ENCODE results near the gene PIK3C2G. TPM values are rescaled to one million over a fixed set of nuclear protein-coding genes. Genes with fewer than 3 reads are reported as not detected.

Gene PIK3C2G
- total RNA-seq, 1 donor from 2014 or later: 26.0 TPM

DNA sequence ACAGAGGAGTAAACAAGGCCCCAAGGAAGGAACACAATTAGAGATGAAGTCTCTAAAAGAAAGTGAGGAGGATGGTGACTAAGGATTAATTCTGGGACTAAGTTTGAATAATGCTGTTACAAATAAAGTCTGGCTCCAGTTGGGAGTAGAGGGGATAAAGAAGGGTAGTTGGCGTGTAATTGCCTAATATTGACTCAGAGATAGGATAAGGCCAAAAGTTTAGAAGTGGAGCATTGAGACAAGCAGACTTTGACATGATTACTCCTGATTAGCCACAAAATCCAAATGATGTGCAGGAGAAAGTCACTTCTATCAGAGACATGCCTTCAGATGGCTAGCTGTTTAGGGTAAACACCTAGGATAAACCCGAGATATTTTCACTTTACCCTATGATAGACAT lies 368.1 kb downstream of the PIK3C2G start:
- Mint-ChIP-seq H3K4me3 (ENCODE audit: low read depth) (no peak overlapping the region), H3K27me3 (no peaks in the 10 kb centered on the region), H3K4me1 (ENCODE audit: low read depth) (peaks cover 5% of the 10 kb centered on the region), H3K36me3 (ENCODE audit: insufficient read depth) (peaks cover 11% of the 10 kb centered on the region), H3K27ac (no peak overlapping the region), H3K9me3 (ENCODE audit: low read depth) (peaks cover 24% of the 10 kb centered on the region)
- DNase-seq (ENCODE audit: low spot score, unreplicated experiment): no peak
- TF ChIP-seq, protein P1, sequence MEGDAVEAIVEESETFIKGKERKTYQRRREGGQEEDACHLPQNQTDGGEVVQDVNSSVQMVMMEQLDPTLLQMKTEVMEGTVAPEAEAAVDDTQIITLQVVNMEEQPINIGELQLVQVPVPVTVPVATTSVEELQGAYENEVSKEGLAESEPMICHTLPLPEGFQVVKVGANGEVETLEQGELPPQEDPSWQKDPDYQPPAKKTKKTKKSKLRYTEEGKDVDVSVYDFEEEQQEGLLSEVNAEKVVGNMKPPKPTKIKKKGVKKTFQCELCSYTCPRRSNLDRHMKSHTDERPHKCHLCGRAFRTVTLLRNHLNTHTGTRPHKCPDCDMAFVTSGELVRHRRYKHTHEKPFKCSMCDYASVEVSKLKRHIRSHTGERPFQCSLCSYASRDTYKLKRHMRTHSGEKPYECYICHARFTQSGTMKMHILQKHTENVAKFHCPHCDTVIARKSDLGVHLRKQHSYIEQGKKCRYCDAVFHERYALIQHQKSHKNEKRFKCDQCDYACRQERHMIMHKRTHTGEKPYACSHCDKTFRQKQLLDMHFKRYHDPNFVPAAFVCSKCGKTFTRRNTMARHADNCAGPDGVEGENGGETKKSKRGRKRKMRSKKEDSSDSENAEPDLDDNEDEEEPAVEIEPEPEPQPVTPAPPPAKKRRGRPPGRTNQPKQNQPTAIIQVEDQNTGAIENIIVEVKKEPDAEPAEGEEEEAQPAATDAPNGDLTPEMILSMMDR (IDR thresholded peaks at IDR 0.05; ENCODE audit: unreplicated experiment): no peak

DNA sequence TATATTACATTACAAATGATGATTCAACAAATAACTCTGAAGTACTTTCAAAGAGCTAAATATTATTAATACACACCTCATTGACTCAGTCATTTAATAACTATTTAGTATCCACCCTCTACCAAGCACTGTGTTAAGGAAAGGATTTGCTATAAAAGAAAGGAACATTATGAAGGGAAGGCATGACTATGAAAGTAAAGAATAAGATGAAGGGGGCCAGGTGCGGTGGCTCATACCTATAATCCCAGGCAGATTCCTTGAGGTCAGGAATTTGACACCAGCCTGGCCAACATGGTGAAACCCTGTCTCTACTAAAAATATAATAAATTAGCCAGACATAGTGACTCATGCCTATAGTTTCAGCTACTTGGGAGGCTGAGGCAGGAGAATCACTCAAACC lies 368.6 kb downstream of the PIK3C2G start:
- TF ChIP-seq, protein P1 (IDR thresholded peaks at IDR 0.05; ENCODE audit: unreplicated experiment): no peak
- no peak overlapping the region for H3K27ac Mint-ChIP-seq
- no peak overlapping the region for H3K4me3 Mint-ChIP-seq (ENCODE audit: low read depth)
- H3K4me1 Mint-ChIP-seq (ENCODE audit: low read depth): peaks cover 5% of the 10 kb centered on the region
- H3K27me3 Mint-ChIP-seq: no peaks in the 10 kb centered on the region
- peaks cover 22% of the 10 kb centered on the region for H3K9me3 Mint-ChIP-seq (ENCODE audit: low read depth)
- peaks cover 11% of the 10 kb centered on the region for H3K36me3 Mint-ChIP-seq (ENCODE audit: insufficient read depth)
- DNase-seq (ENCODE audit: low spot score, unreplicated experiment): no peak

DNA sequence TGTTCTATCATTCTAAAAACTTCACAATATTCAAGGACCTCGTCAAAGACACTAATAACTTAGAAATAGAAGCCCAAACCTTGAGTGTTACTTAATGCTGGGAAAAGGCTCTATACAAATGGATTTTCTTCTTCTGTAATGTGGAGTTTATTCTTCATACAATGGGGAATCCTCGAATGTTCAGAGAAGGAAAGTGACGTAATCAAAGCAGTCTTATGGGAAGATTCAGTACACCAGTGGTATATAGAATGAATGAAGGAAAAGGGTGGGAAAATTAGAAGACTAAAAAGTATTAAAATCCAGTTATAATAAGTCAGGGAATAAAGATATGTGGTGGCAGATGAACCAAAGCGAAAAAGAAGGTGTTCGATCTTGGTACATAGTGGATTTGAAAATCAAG lies 370.0 kb downstream of the PIK3C2G start:
- TF ChIP-seq, protein P1 (IDR thresholded peaks at IDR 0.05; ENCODE audit: unreplicated experiment): no peak
- Mint-ChIP-seq H3K9me3 (ENCODE audit: low read depth) (peaks cover 14% of the 10 kb centered on the region), H3K27me3 (no peaks in the 10 kb centered on the region), H3K4me3 (ENCODE audit: low read depth) (no peak overlapping the region), H3K4me1 (ENCODE audit: low read depth) (peaks cover 5% of the 10 kb centered on the region), H3K36me3 (ENCODE audit: insufficient read depth) (peaks cover 9% of the 10 kb centered on the region), H3K27ac (no peak overlapping the region)
- DNase-seq (ENCODE audit: low spot score, unreplicated experiment): no peak

DNA sequence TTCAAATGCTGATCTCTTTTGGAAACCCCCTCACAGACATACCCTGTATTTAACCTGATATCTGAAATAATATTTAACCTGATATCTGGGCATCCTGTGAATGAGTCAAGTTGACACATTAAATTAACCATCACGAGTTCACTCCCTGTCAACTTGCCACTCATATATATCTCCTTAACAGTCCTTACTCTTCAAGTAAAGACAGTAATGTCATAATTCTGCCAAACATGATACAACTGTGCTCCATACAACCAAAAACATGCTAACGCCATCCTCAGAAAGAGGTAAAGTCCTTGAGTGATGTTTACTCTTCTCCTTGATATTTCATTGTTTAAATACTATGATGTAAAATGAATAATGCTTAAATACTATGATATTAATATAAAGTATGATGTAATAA lies 371.5 kb downstream of the PIK3C2G start:
- DNase-seq (ENCODE audit: low spot score, unreplicated experiment): no peak
- H3K4me1 Mint-ChIP-seq (ENCODE audit: low read depth): peaks cover 5% of the 10 kb centered on the region
- H3K9me3 Mint-ChIP-seq (ENCODE audit: low read depth): peaks cover 4% of the 10 kb centered on the region
- H3K36me3 Mint-ChIP-seq (ENCODE audit: insufficient read depth): peaks cover 3% of the 10 kb centered on the region
- TF ChIP-seq, protein P1 (IDR thresholded peaks at IDR 0.05; ENCODE audit: unreplicated experiment): no peak
- no peak overlapping the region for H3K4me3 Mint-ChIP-seq (ENCODE audit: low read depth)
- no peak overlapping the region for H3K27ac Mint-ChIP-seq
- H3K27me3 Mint-ChIP-seq: no peaks in the 10 kb centered on the region

DNA sequence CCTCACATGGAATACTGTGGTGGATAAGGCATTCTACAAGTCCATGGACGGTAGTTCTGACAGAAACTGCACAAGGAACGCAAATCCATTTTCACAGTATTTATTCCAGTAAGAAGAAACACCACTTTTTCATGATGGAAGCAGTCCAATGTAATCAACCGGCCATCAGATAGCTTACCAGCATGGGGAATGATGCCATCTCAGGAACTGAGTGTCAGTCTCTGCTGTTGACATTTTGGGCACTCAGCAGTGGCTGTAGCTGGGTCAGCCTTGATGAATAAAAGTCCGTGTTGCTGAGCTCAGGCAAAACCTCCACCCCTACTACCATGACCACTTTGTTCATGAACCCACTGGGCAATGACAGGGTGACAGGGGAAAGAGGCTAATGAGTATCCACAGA lies 373.1 kb downstream of the PIK3C2G start:
- no peaks in the 10 kb centered on the region for H3K27me3 Mint-ChIP-seq

More for the DNA sequence above, 373.1 kb downstream of the PIK3C2G start:
- H3K36me3 Mint-ChIP-seq (ENCODE audit: insufficient read depth): peaks cover 3% of the 10 kb centered on the region
- peaks cover 1% of the 10 kb centered on the region for H3K4me1 Mint-ChIP-seq (ENCODE audit: low read depth)
- peaks cover 4% of the 10 kb centered on the region for H3K9me3 Mint-ChIP-seq (ENCODE audit: low read depth)
- no peak overlapping the region for H3K27ac Mint-ChIP-seq
- TF ChIP-seq, protein P1 (IDR thresholded peaks at IDR 0.05; ENCODE audit: unreplicated experiment): no peak
- H3K4me3 Mint-ChIP-seq (ENCODE audit: low read depth): no peak overlapping the region
- no peak for DNase-seq (ENCODE audit: low spot score, unreplicated experiment)
